K562 (cell line): ENCODE results near the gene C7orf57. TPM values are rescaled to one million over a fixed set of nuclear protein-coding genes. Genes with fewer than 3 reads are reported as not detected.

Experiments
- CBFB ChIP-seq: sonication (generic); formaldehyde crosslinking; IDR thresholded peaks from 2 replicates; pipeline ENCODE4 v1.4.0; 2020; ENCODE audit warnings: mild to moderate bottlenecking, missing genetic modification reagents
- CCAR2 ChIP-seq: fragments of 200-400 bp; formaldehyde crosslinking; IDR thresholded peaks from 2 replicates; pipeline ENCODE4 v1.6.1; 2017; ENCODE audit warnings: mild to moderate bottlenecking, low read depth, low read length
- EHMT2 ChIP-seq: fragments of 450-650 bp; IDR thresholded peaks from 2 replicates; pipeline ENCODE4 v1.6.1; 2018; ENCODE audit warnings: antibody characterized with exemption
- FOXA3 ChIP-seq, 2 experiments: fragments of 450-650 bp in 1 of 2; sonication (generic) in 1 of 2; formaldehyde crosslinking; IDR thresholded peaks in 1 of 2; conservative IDR thresholded peaks in 1 of 2; 2 replicates each; pipeline versions ENCODE4 v1.4.0 to v1.8.0; 2020 to 2022; ENCODE audit warnings: mild to moderate bottlenecking in 2 of 2, missing genetic modification reagents in 1 of 2
- FOXJ3 ChIP-seq: sonication (generic); formaldehyde crosslinking; IDR thresholded peaks from 2 replicates; pipeline ENCODE4 v1.4.0; 2020; ENCODE audit warnings: mild to moderate bottlenecking, missing genetic modification reagents
- HCFC1 ChIP-seq: IDR thresholded peaks from 2 replicates; pipeline ENCODE4 v1.6.1; 2012; ENCODE audit warnings: low read depth, low read length, improper control_type of control experiment
- HMG20A ChIP-seq: fragments of 450-650 bp; formaldehyde crosslinking; conservative IDR thresholded peaks from 2 replicates; pipeline ENCODE4 v1.4.0; 2020; ENCODE audit warnings: mild to moderate bottlenecking, mixed read lengths
- KHSRP ChIP-seq: fragments of 450-650 bp; IDR thresholded peaks from 2 replicates; pipeline ENCODE4 v1.6.1; 2017
- NCOA1 ChIP-seq: fragments of 450-650 bp; IDR thresholded peaks from 2 replicates; pipeline ENCODE4 v1.6.1; 2016; ENCODE audit warnings: low read depth
- NCOA4 ChIP-seq: fragments of 450-650 bp; IDR thresholded peaks from 2 replicates; pipeline ENCODE4 v1.6.1; 2018; ENCODE audit warnings: mild to moderate bottlenecking; ENCODE audit not compliant: partially characterized antibody
- NFE2 ChIP-seq: IDR thresholded peaks from 2 replicates; pipeline ENCODE4 v1.6.1; 2014; ENCODE audit warnings: antibody characterized with exemption, low read depth
- NR2F6 ChIP-seq: fragments of 450-650 bp; formaldehyde crosslinking; IDR thresholded peaks from 2 replicates; pipeline ENCODE4 v1.4.0; 2020; ENCODE audit warnings: mild to moderate bottlenecking
- POLR2B ChIP-seq: fragments of 450-650 bp; IDR thresholded peaks from 2 replicates; pipeline ENCODE4 v1.6.1; 2018; ENCODE audit warnings: low read depth; ENCODE audit not compliant: partially characterized antibody
- SAP30 ChIP-seq: fragments of 200-600 bp; sonication (generic); IDR thresholded peaks from 2 replicates; pipeline ENCODE4 v1.6.1; 2012; ENCODE audit warnings: borderline replicate concordance, low read depth, mild to moderate bottlenecking, moderate library complexity, low read length, control low read depth, inconsistent platforms; ENCODE audit not compliant: insufficient read depth, poor library complexity, severe bottlenecking
- SMAD1 ChIP-seq: fragments of 150-350 bp; IDR thresholded peaks from 2 replicates; pipeline ENCODE4 v1.6.1; 2014; ENCODE audit warnings: low read length, low read depth; ENCODE audit not compliant: partially characterized antibody
- ZBTB7A ChIP-seq: IDR thresholded peaks from 2 replicates; pipeline ENCODE4 v1.6.1; 2011; ENCODE audit warnings: low read depth, mild to moderate bottlenecking, low read length, moderate library complexity, borderline replicate concordance; ENCODE audit not compliant: control insufficient read depth
- ZC3H8 ChIP-seq: fragments of 450-650 bp; IDR thresholded peaks from 2 replicates; pipeline ENCODE4 v1.6.1; 2017
- ZNF134 ChIP-seq: fragments of 250-450 bp; sonication (Bioruptor Pico); conservative IDR thresholded peaks from 2 replicates; pipeline ENCODE4 v1.4.0; 2020
- ZNF324 ChIP-seq: fragments of 250-450 bp; sonication (Bioruptor Pico); IDR thresholded peaks from 2 replicates; pipeline ENCODE4 v1.4.0; 2020; ENCODE audit warnings: mild to moderate bottlenecking
- polyA plus RNA-seq, 8 experiments: library from polyadenylated mRNA; depleted of rRNA in 4 of 8; stranded (reverse) in 5 of 8; unstranded in 3 of 8; fragments of >200 nt; fragmentation: Nextera tagmentation in 2 of 8; fragmentation: Illumina TruSeq in 1 of 8; extraction: Ambion mirVana in 2 of 8; extraction: Trizol in 1 of 8; gene quantifications; 2 replicates each; pipeline versions ENCODE4 v1.2.1 to v1.2.3, GENCODE V29; 2011 to 2014; ENCODE audit warnings: inconsistent platforms in 1 of 8, missing spikeins in 1 of 8
- total RNA-seq, 7 experiments: library from RNA; depleted of rRNA in 6 of 7; stranded (reverse); fragments of >200 nt in 6 of 7; fragmentation: Illumina TruSeq in 2 of 7; extraction: Trizol in 2 of 7; gene quantifications; 2 replicates each; pipeline versions ENCODE4 v1.2.1 to v1.2.3, GENCODE V29; 2011 to 2021; ENCODE audit warnings: low replicate concordance in 1 of 7
- TF ChIP-seq, protein P1 (sequence below), 3 experiments: IDR thresholded peaks in 2 of 3; conservative IDR thresholded peaks in 1 of 3; 2 replicates each; pipeline ENCODE4 v1.5.1; 2011 to 2012; ENCODE audit warnings: low read length in 3 of 3, mild to moderate bottlenecking in 3 of 3, control low read depth in 2 of 3, improper control_type of control experiment in 1 of 3, inconsistent platforms in 1 of 3, low read depth in 1 of 3, mixed read lengths in 1 of 3, moderate library complexity in 1 of 3; ENCODE audit not compliant: insufficient read depth in 2 of 3
- TF ChIP-seq, protein P2 (sequence below): sonication (generic); formaldehyde crosslinking; IDR thresholded peaks from 2 replicates; pipeline ENCODE4 v1.8.0; 2022; ENCODE audit warnings: mild to moderate bottlenecking, low read depth, missing genetic modification reagents
- TF ChIP-seq, protein P3 (sequence below): fragments of 450-650 bp; formaldehyde crosslinking; IDR thresholded peaks from 2 replicates; pipeline ENCODE4 v1.4.0; 2022; ENCODE audit warnings: missing genetic modification characterization
- TF ChIP-seq, protein P4 (sequence below): sonication (generic); formaldehyde crosslinking; IDR thresholded peaks from 2 replicates; pipeline ENCODE4 v1.8.1; 2023; ENCODE audit warnings: mild to moderate bottlenecking, missing genetic modification reagents

The C7orf57 gene
- total and polyA plus RNA-seq, 9 of the 15 experiments (the other 6 are each of a cell fraction or from before 2014, with no cell fraction given): not detected

DNA sequence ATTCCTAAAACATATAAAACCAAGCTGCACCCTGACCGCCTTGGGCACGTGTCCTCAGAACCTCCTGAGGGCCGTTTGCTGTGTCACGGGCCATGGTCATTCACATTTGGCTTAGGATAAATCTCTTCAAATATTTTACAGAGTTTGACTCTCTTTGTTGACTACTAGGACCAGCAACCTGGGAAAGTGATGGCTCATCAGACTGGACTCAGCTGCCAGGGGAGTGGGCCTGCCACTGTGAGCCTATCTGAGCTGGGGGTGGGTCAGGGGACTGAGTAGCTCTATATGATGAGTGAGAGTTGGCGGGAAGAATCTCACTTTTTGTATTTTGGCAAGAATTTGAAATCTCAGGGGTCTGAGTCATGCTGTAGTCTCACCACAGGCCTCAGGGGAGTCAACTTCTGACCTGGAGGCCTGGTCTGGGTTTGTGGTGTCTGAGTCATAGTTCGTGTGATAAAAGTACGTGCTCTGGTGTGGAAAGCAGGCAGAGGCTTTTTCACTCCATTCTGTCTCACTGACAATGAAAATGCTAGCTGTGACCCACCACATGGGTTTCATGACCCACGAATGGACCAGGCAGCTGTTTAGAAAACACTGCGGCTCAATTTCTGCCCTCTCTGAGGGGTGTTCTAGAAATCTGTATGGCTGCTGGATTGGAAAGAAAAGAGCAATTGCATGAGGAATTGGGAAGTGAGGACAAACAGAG, 49.5 kb downstream of the C7orf57 start (continued):
- no peak for TF ChIP-seq HCFC1
- no peak for TF ChIP-seq FOXA3 (CRISPR knock-in tag; conservative IDR thresholded peaks at IDR 0.05 in 1 of 2, IDR thresholded peaks at IDR 0.05 in 1 of 2)
- no peak for TF ChIP-seq NCOA4
- TF ChIP-seq CCAR2: no peak
- TF ChIP-seq, protein P1, sequence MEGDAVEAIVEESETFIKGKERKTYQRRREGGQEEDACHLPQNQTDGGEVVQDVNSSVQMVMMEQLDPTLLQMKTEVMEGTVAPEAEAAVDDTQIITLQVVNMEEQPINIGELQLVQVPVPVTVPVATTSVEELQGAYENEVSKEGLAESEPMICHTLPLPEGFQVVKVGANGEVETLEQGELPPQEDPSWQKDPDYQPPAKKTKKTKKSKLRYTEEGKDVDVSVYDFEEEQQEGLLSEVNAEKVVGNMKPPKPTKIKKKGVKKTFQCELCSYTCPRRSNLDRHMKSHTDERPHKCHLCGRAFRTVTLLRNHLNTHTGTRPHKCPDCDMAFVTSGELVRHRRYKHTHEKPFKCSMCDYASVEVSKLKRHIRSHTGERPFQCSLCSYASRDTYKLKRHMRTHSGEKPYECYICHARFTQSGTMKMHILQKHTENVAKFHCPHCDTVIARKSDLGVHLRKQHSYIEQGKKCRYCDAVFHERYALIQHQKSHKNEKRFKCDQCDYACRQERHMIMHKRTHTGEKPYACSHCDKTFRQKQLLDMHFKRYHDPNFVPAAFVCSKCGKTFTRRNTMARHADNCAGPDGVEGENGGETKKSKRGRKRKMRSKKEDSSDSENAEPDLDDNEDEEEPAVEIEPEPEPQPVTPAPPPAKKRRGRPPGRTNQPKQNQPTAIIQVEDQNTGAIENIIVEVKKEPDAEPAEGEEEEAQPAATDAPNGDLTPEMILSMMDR (IDR thresholded peaks at IDR 0.05 in 2 of 3, conservative IDR thresholded peaks at IDR 0.05 in 1 of 3; ENCODE audit: insufficient read depth in 2 of 3, low read depth in 1 of 3, low read length in 3 of 3): no peak
- TF ChIP-seq SMAD1: no peak
- TF ChIP-seq ZC3H8: no peak
- TF ChIP-seq, protein P2, sequence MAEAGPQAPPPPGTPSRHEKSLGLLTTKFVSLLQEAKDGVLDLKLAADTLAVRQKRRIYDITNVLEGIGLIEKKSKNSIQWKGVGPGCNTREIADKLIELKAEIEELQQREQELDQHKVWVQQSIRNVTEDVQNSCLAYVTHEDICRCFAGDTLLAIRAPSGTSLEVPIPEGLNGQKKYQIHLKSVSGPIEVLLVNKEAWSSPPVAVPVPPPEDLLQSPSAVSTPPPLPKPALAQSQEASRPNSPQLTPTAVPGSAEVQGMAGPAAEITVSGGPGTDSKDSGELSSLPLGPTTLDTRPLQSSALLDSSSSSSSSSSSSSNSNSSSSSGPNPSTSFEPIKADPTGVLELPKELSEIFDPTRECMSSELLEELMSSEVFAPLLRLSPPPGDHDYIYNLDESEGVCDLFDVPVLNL: 0 out of 2 replicates have a peak, but pooled peaks have one; percentile 70
- TF ChIP-seq ZBTB7A: no peak
- no peak for TF ChIP-seq ZNF324
- no peak for TF ChIP-seq HMG20A
- no peak for TF ChIP-seq SAP30
- no peak for TF ChIP-seq CBFB (CRISPR knock-in tag)
- TF ChIP-seq POLR2B: no peak
- TF ChIP-seq, protein P3, sequence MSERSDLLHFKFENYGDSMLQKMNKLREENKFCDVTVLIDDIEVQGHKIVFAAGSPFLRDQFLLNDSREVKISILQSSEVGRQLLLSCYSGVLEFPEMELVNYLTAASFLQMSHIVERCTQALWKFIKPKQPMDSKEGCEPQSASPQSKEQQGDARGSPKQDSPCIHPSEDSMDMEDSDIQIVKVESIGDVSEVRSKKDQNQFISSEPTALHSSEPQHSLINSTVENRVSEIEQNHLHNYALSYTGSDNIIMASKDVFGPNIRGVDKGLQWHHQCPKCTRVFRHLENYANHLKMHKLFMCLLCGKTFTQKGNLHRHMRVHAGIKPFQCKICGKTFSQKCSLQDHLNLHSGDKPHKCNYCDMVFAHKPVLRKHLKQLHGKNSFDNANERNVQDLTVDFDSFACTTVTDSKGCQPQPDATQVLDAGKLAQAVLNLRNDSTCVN (CRISPR knock-in tag): no peak
- TF ChIP-seq KHSRP: no peak
- TF ChIP-seq NFE2: peak; percentile 85
- 0 out of 2 replicates have a peak, but pooled peaks have one; percentile 32 for TF ChIP-seq NCOA1
- no peak for TF ChIP-seq NR2F6 (CRISPR knock-in tag)
- TF ChIP-seq FOXJ3 (CRISPR knock-in tag): no peak
- TF ChIP-seq, protein P4, sequence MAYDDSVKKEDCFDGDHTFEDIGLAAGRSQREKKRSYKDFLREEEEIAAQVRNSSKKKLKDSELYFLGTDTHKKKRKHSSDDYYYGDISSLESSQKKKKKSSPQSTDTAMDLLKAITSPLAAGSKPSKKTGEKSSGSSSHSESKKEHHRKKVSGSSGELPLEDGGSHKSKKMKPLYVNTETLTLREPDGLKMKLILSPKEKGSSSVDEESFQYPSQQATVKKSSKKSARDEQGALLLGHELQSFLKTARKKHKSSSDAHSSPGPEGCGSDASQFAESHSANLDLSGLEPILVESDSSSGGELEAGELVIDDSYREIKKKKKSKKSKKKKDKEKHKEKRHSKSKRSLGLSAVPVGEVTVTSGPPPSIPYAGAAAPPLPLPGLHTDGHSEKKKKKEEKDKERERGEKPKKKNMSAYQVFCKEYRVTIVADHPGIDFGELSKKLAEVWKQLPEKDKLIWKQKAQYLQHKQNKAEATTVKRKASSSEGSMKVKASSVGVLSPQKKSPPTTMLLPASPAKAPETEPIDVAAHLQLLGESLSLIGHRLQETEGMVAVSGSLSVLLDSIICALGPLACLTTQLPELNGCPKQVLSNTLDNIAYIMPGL (CRISPR knock-in tag): no peak
- TF ChIP-seq EHMT2: no peak
- TF ChIP-seq ZNF134 (CRISPR knock-in tag): no peak
